BE2C (cell line): ENCODE measurements around the gene TCEA2.

Experiments used
- DNase-seq: peaks from one replicate; pipeline ENCODE4 v3.0.0-alpha.2; 2020
- H3K27me3 ChIP-seq: fragments of 250-450 bp; sonication (Bioruptor Pico); 2 replicates; pipeline ENCODE4 v1.5.1; 2020; ENCODE audit warnings: mild to moderate bottlenecking
- H3K36me3 ChIP-seq: fragments of 250-450 bp; sonication (Bioruptor Pico); 2 replicates; pipeline ENCODE4 v1.5.1; 2020; ENCODE audit warnings: mild to moderate bottlenecking
- H3K4me1 ChIP-seq: fragments of 250-450 bp; sonication (Bioruptor Pico); 2 replicates; pipeline ENCODE4 v1.5.1; 2020
- H3K4me3 ChIP-seq: 2 replicates; pipeline ENCODE4 v1.5.1; 2011; ENCODE audit warnings: low read depth, low read length
- H3K9me3 ChIP-seq: fragments of 250-450 bp; sonication (Bioruptor Pico); 2 replicates; pipeline ENCODE4 v1.5.1; 2020
- CTCF ChIP-seq: IDR thresholded peaks from 2 replicates; pipeline ENCODE4 v1.5.1; 2012; ENCODE audit warnings: mild to moderate bottlenecking, low read depth, low read length

TCEA2 gene

GRCh38 chr20:64106981-64107735 lies 44.2 kb downstream of the TCEA2 start, which contains the start of gene NPBWR2:
NPBWR2 (minus strand) TSS chr20:64107565; CDS start chr20:64106831, 734 bp downstream.
- H3K27me3 ChIP-seq, result no peaks in the 10 kb centered on the region
- TF ChIP-seq CTCF, result no peak
- peaks cover 39% of the 10 kb centered on the region for H3K4me1 ChIP-seq
- DNase-seq, result peak; percentile 72
- H3K4me3 ChIP-seq, result no peak within 1 kb of the TSS
- H3K9me3 ChIP-seq, result no peaks in the 10 kb centered on the region
- H3K36me3 ChIP-seq, result no peaks in the 10 kb centered on the region; the same call in 1 of the 2 replicates

- no peak overlapping the region for H3K4me3 ChIP-seq
- TF ChIP-seq CTCF, result no peak
- peaks cover 44% of the 10 kb centered on the region for H3K4me1 ChIP-seq
- H3K27me3 ChIP-seq, result no peaks in the 10 kb centered on the region
- no peaks in the 10 kb centered on the region; the same call in 1 of the 2 replicates for H3K36me3 ChIP-seq
- no peak for DNase-seq
- no peaks in the 10 kb centered on the region for H3K9me3 ChIP-seq
Observed at GRCh38 chr20:64107736-64108457, 44.9 kb downstream of the TCEA2 start.

GRCh38 chr20:64108731-64109681 lies 46.0 kb downstream of the TCEA2 start:
- DNase-seq, result no peak

GRCh38 chr20:64109831-64110391 lies 46.9 kb downstream of the TCEA2 start:
- Histone ChIP-seq H3K4me3 (no peak overlapping the region), H3K27me3 (no peaks in the 10 kb centered on the region)
- no peak for TF ChIP-seq CTCF

More at GRCh38 chr20:64108731-64109681, 46.0 kb downstream of the TCEA2 start:
- Histone ChIP-seq H3K9me3 (no peaks in the 10 kb centered on the region), H3K27me3 (no peaks in the 10 kb centered on the region), H3K4me3 (no peak overlapping the region), H3K36me3 (no peaks in the 10 kb centered on the region; the same call in 1 of the 2 replicates), H3K4me1 (peaks cover 55% of the 10 kb centered on the region)
- no peak for TF ChIP-seq CTCF

GRCh38 chr20:64110411-64111068 lies 47.5 kb downstream of the TCEA2 start:
- Histone ChIP-seq H3K4me1 (peaks cover 59% of the 10 kb centered on the region), H3K36me3 (no peaks in the 10 kb centered on the region; the same call in 1 of the 2 replicates), H3K4me3 (no peak overlapping the region), H3K9me3 (no peaks in the 10 kb centered on the region), H3K27me3 (no peaks in the 10 kb centered on the region)
- no peak for TF ChIP-seq CTCF
- DNase-seq, result no peak

More at GRCh38 chr20:64109831-64110391, 46.9 kb downstream of the TCEA2 start:
- Histone ChIP-seq H3K9me3 (no peaks in the 10 kb centered on the region), H3K36me3 (no peaks in the 10 kb centered on the region; the same call in 1 of the 2 replicates), H3K4me1 (peaks cover 59% of the 10 kb centered on the region)
- DNase-seq, result peak; percentile 31
